GM19467 (cell line): ENCODE measurements around the gene PIK3R2.
"Not testable (repeated sequence)": the region's sequence is repeated elsewhere in the genome, so short reads cannot be mapped to it uniquely, and the experiment has no call there.

Source experiments
- ATAC-seq: cut with Tn5 transposase; IDR thresholded peaks from one replicate; pipeline ENCODE4 v1.9.1; 2021; ENCODE audit warnings: mild to moderate bottlenecking, moderate library complexity; ENCODE audit not compliant: unreplicated experiment

The PIK3R2 gene

DNA sequence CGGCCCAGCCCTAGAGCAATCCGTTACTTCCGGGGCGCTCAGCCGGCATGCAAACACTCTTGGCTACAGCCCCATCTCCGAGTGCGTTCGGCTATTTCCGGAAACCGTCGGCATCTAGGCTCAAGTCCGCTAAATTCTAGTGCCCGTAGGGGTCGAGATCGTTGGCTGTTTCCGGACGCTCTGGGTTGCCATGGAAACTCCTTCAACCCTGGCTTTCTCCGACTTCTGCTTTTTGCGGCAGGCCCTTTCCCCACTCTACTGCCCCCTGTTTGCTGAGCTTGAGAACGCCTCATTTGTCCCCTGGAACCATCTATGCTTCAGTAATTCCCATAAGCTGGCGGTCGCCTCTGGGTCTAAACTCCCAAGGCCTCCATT, 534 bp upstream of the PIK3R2 start:
- peak; percentile 68 for ATAC-seq

DNA sequence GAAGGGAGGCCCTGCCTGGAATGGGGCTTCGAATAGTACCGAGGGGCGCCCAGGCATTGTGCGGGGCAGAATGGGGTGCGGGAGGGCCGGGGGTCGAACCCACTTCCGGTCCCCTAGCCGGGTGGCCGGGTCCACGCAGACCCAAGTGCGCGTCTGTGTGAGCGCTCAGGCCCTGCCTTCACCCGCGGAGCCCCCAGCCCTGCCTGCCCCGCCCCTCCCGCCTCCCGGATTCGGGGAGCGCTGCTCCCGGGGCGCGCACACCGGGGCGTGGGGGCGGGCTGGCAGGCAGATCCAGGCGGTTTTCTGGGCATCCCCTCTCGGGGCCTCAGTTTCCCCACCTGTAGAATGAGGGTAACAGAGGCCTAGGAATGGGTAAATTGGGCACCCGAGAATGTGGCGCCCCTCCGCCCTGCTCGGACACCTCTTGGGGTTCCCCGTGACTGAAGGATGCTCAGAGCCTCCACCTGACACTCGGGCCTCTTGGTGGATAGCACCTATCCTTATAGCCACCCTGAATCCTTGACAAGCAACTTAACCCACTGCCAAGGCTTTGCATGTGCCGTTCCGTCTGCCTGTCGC, 682 bp downstream of the PIK3R2 start:
- ATAC-seq, result no peak

DNA sequence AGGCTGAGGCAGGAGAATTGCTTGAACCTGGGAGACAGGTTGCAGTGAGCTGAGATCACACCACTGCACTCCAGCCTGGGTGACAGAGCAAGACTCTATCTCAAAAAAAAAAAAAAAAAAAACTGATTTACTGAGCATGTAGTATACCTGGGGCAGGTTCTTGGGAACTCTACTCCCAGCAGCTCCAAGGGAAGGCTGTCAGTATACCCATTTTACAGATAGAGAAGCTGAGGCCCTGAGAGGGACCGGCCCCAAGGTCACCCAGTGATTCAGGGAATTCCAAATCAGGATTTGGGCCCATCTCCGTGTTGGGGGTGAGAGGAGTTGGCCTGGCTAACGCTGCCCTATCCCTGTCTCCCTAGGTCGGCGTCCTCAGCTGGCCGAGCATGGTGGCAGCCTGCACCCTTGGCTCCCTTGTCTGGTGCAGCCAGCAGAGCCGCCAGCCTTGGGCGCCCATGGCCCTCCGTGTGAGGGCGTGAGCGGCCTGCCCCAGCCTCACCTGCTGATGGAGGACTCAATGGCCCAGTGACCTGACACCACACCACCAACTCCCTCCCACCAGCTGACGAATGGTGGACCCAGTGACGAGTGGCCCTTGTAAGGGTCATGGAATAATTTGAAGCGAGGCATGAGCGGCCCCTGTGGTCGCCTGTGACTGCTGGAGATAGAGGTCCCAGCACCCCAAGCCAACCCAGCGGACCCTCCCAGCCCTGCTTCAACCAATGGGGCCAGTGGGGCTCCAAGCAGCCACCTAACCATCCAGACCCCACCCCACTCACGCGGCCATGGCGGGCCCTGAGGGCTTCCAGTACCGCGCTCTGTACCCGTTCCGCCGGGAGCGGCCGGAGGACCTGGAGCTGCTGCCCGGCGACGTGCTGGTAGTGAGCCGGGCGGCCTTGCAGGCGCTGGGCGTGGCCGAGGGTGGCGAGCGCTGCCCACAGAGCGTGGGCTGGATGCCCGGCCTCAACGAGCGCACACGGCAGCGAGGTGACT, 2.4 kb downstream of the PIK3R2 start:
- ATAC-seq, result no peak

DNA sequence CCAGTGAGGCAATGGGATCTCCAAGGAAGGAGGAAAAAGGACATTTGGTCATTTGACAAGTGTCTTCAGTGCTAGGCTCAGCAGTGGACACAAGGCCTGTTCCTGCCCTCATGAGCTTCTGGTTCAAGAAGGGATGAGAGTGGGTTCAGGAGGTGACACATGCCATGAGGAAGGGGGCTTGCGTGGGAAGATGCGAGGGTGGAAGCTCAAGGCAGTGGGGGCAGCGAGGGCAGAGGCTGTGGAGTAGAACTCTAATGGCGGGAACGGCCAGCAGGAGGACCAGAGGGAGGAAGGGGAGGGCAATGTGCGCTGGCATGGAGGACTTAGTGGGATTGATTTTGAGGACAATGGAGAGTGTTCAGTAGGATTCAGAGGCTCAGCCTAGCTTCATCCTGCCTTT, 3.3 kb downstream of the PIK3R2 start:
- no peak for ATAC-seq

DNA sequence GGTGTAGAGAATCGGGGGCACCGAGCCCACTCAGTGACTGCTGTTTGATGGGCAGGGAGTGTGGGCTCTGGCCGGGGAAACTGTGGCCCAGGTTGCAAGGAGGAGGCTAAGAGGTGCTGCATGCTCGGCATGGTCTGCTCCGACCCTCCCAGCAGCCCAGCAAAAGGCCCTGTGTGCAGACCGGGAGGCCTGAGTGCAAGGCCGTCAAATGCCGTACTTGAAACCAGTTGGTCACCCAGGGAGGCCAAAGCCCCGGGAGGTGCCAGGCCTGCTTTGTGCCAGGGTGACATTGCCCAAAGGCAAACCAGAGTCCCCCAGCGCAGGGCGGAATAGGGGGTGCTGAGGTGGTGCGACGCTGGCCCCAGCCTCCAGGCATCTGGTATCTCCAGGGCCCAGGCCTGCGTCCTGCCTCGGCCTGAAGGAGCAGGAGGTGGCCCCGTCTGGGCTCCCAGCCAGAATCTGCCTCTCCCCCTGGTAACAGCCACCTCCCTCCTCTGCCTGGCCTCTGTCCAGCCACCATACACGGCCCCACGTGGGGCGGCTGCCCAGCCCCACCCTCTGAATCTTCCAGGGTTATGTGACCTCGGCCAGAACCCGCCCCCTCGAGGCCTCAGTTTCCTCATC, 4.0 kb downstream of the PIK3R2 start:
- no peak for ATAC-seq

DNA sequence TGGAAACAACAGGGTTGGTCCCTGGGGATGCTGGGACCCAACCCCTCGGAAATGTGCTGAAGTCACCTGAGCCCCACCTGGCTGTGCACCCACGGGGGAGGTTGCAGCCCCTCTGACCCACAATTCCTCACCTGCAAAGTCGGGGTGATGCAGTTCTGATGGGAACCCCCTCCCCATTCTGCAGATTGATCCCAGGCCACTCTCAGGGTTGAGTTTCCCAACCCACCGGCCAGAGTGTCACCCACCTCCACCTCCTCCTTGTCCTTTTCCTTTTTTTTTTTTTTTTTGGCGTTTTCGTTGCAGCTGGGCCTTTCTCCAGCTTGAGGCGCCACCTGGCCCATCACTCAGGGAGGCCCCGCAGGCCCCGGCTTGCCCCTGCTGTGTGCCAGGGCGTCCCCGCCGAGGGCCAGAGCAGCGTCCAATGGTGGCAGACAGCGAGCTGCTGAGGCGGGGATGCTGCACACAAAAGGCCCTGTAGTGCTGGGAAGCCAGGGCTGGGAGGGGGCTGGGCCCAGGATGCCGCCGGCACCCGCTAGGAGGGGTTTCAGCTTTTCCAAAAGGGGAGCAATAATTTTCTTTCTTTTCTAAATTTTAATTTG, 4.6 kb downstream of the PIK3R2 start:
- no peak for ATAC-seq

DNA sequence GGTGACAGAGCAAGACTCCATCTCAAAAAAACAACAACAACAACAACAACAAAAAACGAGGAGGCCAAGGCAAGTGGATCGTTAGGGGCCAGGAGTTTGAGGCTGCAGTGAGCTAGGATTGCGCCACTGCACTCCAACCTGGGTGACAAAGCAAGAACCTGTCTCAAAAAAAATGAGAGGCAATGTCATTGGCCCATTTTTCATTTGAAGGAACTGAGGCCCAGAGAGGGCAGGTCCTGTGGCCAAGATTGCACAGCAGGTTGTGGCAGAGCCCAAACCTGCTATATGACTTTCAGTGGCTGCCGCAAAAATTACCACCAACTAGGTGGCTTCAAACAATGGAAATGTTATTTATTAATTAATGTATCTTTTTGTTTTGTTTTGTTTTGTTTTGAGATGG, 5.5 kb downstream of the PIK3R2 start:
- ATAC-seq, result no peak

DNA sequence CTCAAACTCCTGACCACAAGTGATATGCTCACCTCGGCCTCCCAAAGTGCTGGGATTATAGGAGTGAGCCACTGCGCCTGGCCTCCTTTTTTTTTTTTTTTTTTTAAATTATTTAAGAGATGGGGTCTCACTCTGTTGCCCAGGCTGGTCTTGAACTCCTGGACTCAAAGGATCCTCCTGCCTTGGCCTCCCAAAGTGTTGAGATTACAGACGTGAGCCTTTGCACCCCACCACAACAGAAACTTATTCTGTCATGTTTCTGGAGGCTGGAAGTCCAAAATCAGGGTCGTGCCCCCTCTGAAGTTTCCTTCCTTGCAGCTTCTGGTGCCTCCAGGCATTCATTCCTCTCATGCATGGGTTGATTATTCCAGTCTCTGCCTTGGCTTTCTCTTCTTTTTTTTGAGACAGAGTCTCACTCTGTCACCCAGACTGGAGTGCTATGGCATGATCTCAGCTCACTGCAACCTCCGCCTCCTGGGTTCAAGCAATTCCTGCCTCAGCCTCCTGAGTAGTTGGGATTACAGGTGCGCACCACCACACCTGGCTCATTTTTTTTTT, 6.2 kb downstream of the PIK3R2 start:
- ATAC-seq, result not testable (repeated sequence)

DNA sequence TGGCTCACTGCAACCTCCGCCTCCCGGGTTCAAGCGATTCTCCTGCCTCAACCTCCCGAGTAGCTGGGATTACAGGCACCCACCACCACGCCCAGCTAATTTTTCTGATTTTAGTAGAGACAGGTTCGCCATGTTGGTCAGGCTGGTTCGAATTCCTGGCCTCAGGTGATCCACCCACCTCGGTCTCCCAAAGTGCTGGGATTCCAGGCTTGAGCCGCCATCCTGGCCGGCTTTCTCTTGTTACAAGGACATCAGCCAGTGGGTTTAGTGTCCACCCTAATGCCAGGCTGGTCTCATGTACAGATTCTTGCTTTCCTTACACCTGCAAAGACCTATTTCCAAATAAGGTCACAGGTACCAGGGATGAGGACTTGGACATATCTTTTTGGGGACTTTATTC, 6.8 kb downstream of the PIK3R2 start:
- ATAC-seq, result no peak

DNA sequence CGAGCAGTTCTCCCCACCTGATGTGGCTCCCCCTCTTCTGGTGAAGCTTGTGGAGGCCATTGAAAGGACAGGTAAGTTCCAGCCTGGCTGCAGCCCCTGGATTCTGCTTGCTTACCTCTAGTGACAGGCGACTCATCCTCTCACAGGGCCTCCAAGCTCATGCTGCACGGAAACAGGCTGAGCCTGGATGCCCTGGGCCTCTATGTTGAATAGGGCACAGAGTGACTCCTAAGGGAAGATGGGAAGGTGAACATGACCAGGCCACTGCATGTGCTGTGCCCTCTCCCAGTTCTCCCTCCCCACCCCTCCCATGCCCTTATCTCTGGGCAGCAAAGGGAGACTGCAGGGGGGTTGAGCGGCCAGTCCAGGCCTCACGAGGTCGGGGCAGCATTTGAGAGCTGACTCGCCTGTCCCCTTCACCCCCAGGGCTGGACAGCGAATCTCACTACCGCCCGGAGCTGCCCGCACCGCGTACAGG, 7.6 kb downstream of the PIK3R2 start:
- no peak for ATAC-seq

DNA sequence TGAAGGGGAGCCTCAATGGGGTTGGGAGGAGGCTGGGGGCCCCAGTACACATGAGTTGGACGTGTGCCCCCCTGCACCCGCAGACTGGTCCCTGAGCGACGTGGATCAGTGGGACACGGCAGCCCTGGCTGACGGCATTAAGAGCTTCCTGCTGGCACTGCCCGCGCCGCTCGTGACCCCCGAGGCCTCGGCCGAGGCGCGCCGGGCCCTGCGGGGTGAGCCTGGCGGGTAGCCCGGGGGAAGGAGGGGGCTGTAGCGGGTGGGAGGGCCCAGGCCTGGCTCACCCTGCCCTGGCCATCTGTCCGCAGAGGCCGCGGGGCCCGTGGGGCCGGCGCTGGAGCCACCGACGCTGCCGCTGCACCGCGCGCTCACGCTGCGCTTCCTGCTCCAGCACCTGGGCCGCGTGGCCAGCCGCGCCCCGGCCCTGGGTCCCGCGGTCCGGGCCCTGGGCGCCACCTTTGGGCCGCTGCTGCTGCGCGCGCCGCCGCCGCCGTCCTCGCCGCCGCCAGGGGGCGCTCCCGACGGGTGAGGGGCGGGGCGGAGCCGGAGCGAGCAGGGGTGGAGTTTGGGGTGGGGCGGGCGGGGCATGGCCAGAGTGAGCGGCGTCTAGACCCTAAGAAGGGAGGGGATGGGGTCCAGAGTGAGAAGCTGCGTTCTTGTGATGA, 8.1 kb downstream of the PIK3R2 start:
- peak; percentile 56 for ATAC-seq

DNA sequence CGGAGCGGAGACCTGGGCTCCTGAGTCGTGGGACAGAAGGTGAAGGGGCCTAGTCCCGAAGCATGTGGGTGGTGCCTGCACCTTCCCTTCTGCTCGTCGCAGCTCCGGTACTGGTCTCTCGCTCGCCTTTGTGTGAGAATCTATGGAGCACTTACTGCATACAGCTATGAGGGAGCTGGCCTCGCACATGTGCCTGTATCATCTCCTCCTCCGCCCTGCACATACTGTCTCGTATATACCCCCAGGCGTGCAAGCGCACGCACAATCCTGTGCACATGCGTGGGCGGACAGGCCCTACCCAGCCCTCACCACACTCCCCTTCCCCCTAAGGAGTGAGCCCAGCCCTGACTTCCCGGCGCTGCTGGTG, 8.7 kb downstream of the PIK3R2 start:
- ATAC-seq, result no peak

DNA sequence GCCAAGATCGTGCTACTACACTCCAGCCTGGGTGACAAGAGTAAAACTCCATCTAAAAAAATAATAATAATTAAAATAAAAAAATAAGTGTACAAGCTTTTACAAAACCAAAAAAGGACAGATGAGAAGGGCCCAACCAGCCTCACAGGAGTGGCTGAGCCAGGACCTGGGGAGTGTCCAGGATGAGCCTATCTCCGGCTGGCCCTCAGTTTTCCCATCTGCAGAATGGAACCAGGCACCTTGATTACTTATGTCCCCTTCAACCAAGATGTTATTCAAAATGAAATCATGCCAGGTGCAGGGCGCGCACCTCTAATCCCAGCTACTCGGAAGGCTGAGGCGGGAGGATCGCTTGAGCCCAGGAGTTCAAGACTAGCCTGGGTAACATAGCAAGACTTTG, 11.1 kb downstream of the PIK3R2 start:
- no peak for ATAC-seq

DNA sequence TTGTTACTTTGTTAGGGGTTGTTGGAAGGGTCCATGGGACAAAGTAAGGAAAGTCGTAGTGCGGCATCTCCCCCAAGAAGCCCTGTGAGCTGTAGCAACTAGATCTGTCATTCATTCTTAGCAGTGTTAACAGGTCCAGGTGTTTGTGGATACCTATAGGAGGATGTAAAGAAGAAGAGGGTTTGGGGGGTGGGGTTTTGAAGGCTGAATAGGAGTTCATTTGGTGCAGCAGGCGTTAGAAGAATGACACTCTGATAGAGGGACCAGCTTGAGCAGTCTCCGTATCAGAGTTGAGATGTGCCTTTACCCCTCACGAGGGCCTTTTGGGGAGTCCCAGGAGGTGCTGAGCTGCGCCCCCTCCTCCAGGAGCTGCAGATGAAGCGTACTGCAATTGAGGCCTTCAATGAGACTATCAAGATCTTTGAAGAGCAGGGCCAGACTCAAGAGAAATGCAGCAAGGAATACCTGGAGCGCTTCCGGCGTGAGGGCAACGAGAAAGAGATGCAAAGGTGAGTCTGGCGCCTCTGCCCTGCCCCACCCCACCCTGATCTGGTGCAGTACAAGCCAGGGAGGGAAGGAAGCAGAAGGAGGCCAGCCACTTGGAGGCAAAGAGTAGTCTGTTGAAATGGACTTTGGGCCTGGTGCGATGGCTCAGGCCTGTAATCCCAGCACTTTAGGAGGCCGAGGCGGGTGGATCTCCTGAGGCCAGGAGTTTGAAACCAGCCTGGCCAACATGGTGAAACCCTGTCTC, 13.0 kb downstream of the PIK3R2 start:
- ATAC-seq, result no peak

DNA sequence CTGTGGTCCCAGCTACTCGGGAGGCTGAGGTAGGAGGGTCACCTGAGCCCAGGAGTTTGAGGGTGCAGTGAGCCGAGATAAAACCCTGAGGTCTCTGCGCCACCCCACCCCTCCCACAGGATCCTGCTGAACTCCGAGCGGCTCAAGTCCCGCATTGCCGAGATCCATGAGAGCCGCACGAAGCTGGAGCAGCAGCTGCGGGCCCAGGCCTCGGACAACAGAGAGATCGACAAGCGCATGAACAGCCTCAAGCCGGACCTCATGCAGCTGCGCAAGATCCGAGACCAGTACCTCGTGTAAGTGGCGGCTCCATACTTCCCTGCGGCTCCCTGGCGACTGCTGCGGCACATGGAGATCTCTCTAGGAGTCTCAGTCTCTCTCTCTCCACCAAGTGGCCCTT, 14.0 kb downstream of the PIK3R2 start:
- ATAC-seq, result no peak

DNA sequence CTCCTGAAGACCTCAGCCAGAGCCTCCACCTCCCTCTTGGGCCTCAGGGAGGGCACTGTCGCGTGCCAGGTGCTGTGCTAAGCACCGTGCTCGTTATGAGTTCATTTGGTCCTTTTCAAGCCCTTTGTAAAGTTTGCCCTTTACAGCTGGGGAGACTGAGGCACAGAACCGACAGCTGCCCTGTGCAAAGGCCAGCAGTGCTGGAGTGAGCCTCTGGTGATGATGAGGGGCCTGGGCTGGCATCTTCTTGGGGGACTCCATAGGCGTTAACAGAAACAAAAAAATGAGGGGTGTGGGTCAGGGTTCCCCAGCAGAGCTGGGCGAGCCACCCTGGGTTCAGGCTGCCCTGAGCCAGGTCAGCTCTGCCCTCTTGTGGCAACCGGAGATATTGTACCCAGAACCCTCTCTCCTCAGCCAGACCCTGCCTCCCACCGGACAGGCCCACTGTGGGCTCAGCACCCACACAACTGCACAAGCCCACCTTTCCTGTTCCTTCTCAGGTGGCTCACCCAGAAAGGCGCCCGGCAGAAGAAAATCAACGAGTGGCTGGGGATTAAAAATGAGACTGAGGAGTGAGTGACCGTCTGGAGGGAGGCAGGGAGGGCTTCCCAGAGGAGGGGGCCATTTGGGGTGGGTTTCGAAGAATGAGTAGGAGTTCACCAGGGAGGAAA, 15.1 kb downstream of the PIK3R2 start:
- no peak for ATAC-seq

DNA sequence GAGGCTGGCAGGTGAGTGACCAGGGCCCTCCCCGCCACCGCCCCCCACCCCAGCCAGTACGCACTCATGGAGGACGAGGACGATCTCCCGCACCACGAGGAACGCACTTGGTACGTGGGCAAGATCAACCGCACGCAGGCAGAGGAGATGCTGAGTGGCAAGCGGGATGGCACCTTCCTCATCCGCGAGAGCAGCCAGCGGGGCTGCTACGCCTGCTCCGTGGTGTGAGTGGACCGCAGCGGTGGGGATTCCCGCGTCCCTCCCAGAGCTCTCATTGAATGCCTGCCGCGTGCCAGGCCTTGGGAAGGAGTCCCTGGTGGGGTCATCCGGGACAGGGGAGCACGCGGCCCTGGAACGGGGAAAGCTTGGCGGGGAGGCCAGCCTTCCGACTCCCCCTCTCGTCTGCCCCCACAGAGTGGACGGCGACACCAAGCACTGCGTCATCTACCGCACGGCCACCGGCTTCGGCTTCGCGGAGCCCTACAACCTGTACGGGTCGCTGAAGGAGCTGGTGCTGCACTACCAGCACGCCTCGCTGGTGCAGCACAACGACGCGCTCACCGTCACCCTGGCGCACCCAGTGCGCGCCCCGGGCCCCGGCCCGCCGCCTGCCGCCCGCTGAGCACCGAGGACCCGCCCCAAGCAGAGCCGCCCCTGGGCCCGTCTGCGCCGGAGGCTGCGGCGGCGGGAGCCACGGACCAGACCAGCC, 15.9 kb downstream of the PIK3R2 start:
- no peak for ATAC-seq

DNA sequence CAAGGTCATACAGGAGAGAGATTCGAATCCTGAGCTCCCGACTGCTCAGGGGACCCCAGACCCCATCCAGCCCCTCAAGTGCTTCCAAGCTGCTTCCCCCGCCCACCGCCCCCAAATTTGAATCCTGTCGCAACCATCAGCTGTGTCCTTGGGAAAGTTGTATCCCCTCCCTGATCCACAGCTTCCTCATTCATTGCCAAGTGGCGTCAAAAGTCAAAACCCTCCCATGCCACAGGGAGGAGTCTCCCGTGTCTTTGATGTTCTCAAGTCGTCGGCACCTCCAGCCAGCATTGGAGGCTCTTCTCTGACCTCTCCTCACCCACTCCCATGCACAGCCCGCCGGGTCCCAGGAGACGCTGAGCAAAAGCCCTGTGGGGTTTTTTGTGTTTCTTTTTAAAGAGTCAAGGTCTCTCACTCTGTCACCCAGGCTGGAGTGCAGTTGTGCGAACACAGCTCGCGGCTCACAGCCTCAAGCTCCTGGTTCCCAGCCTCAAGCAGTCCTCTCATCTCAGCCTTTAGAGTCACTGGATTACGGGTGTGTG, 17.8 kb downstream of the PIK3R2 start:
- ATAC-seq, result no peak
